Thoracic aorta (tissue), 2 donors: ENCODE measurements around the gene DYNC1I1. TPM values are rescaled to one million over a fixed set of nuclear protein-coding genes. Genes with fewer than 3 reads are reported as not detected.

Experiments
- ATAC-seq: fragments of 150-250 bp; one replicate; pipeline ENCODE4 v1.8.0; 2017; ENCODE audit warnings: low read depth; ENCODE audit not compliant: insufficient number of reproducible peaks, low FRiP score
- DNase-seq: peaks from one replicate; pipeline ENCODE4 v3.0.0-alpha.2; 2020; ENCODE audit warnings: low spot score
- H3K27ac ChIP-seq, 2 donors: fragments of 200-600 bp; sonication (generic); 1 replicate in 1 of 2; 2 replicates in 1 of 2; pipeline ENCODE4 v1.5.1; 2016; ENCODE audit warnings: mild to moderate bottlenecking in 2 of 2, moderate library complexity in 2 of 2
- H3K27me3 ChIP-seq: fragments of 200-600 bp; sonication (generic); replicated peaks from 2 replicates; pipeline ENCODE4 v1.6.0; 2016; ENCODE audit warnings: mild to moderate bottlenecking; ENCODE audit not compliant: insufficient read depth
- H3K36me3 ChIP-seq: fragments of 200-600 bp; sonication (generic); one replicate; pipeline ENCODE4 v1.5.1; 2016
- H3K4me1 ChIP-seq, 2 donors: fragments of 200-600 bp; sonication (generic); 1 replicate in 1 of 2; 2 replicates in 1 of 2; pipeline versions ENCODE4 v1.5.1 to v1.6.0; 2016; ENCODE audit warnings: low read depth in 2 of 2, mild to moderate bottlenecking in 1 of 2; ENCODE audit not compliant: control insufficient read depth in 1 of 2
- H3K4me3 ChIP-seq: fragments of 200-600 bp; sonication (generic); 2 replicates; pipeline ENCODE4 v1.5.1; 2016; ENCODE audit warnings: mild to moderate bottlenecking
- H3K9me3 ChIP-seq: fragments of 200-600 bp; sonication (generic); 2 replicates; pipeline ENCODE4 v1.5.1; 2016
- CTCF ChIP-seq: fragments of 200-600 bp; sonication (generic); IDR thresholded peaks from one replicate; pipeline ENCODE4 v1.5.1; 2019; ENCODE audit warnings: antibody characterized with exemption
- total RNA-seq, 2 donors: library from RNA; depleted of rRNA; stranded (reverse); fragments of >200 nt; gene quantifications; one replicate each; pipeline versions ENCODE4 v1.1.0 to v1.2.3, GENCODE V29; 2016

DYNC1I1 gene
- total RNA-seq, 2 donors from 2014 or later: 24.6 to 69.1 TPM

- ATAC-seq: no peak
- H3K27me3 ChIP-seq: no peaks in the 10 kb centered on the region
- TF ChIP-seq CTCF: no peak
Measured at GRCh38 chr7:96016056-96016586, 243.8 kb downstream of the DYNC1I1 start.

GRCh38 chr7:96016735-96017134 lies 244.4 kb downstream of the DYNC1I1 start:
- H3K4me1 ChIP-seq: peaks cover 6 to 21% of the 10 kb centered on the region in 2 donors
- H3K27me3 ChIP-seq: no peaks in the 10 kb centered on the region
- no peak for ATAC-seq
- H3K9me3 ChIP-seq: no peaks in the 10 kb centered on the region
- H3K27ac ChIP-seq: no peak overlapping the region
- TF ChIP-seq CTCF: no peak
- DNase-seq: no peak
- H3K36me3 ChIP-seq: no peaks in the 10 kb centered on the region
- H3K4me3 ChIP-seq: no peak overlapping the region

More at GRCh38 chr7:96016056-96016586, 243.8 kb downstream of the DYNC1I1 start:
- H3K9me3 ChIP-seq: no peaks in the 10 kb centered on the region
- peaks cover 6 to 21% of the 10 kb centered on the region in 2 donors for H3K4me1 ChIP-seq
- no peak overlapping the region for H3K27ac ChIP-seq
- H3K36me3 ChIP-seq: no peaks in the 10 kb centered on the region
- no peak overlapping the region for H3K4me3 ChIP-seq
- no peak for DNase-seq

- no peak for DNase-seq
- Histone ChIP-seq H3K27me3 (no peaks in the 10 kb centered on the region), H3K4me3 (no peak overlapping the region), H3K9me3 (no peaks in the 10 kb centered on the region), H3K36me3 (no peaks in the 10 kb centered on the region), H3K27ac (no peak overlapping the region), H3K4me1 (peaks cover 6 to 21% of the 10 kb centered on the region in 2 donors)
- TF ChIP-seq CTCF: no peak
- ATAC-seq: no peak
Measured at GRCh38 chr7:96017877-96018276, 245.5 kb downstream of the DYNC1I1 start.

GRCh38 chr7:96021568-96021967 lies 249.2 kb downstream of the DYNC1I1 start:
- H3K36me3 ChIP-seq: no peaks in the 10 kb centered on the region
- no peak overlapping the region for H3K4me3 ChIP-seq
- peaks cover 0 to 5% of the 10 kb centered on the region in 2 donors for H3K4me1 ChIP-seq
- TF ChIP-seq CTCF: no peak
- H3K9me3 ChIP-seq: no peaks in the 10 kb centered on the region
- no peak overlapping the region for H3K27ac ChIP-seq
- ATAC-seq (no peak), DNase-seq (no peak)
- H3K27me3 ChIP-seq: no peaks in the 10 kb centered on the region

- H3K36me3 ChIP-seq: no peaks in the 10 kb centered on the region
- H3K4me3 ChIP-seq: no peak overlapping the region
- no peak for TF ChIP-seq CTCF
- no peaks in the 10 kb centered on the region for H3K27me3 ChIP-seq
- H3K27ac ChIP-seq: no peak overlapping the region
- no peaks in the 10 kb centered on the region for H3K4me1 ChIP-seq
- DNase-seq (no peak), ATAC-seq (no peak)
- H3K9me3 ChIP-seq: no peaks in the 10 kb centered on the region
Measured at GRCh38 chr7:96023387-96023786, 251.0 kb downstream of the DYNC1I1 start.
